Esophagus muscularis mucosa (tissue), 4 donors: Measurements from ENCODE around the gene PTPN7. TPM values are rescaled to one million over a fixed set of nuclear protein-coding genes. Genes with fewer than 3 reads are reported as not detected.
"Not testable (repeated sequence)": the region's sequence is repeated elsewhere in the genome, so short reads cannot be mapped to it uniquely, and the experiment has no call there.

ENCODE experiments used
- DNase-seq: peaks from one replicate; pipeline ENCODE4 v3.0.0-alpha.2; 2017; ENCODE audit errors: extremely low spot score
- H3K27ac ChIP-seq, 4 donors: fragments of 200-600 bp; sonication (generic); replicated peaks in 1 of 4; 1 replicate in 3 of 4; 2 replicates in 1 of 4; pipeline ENCODE4 v1.5.1; 2016 to 2019; ENCODE audit warnings: mild to moderate bottlenecking in 1 of 4
- H3K27me3 ChIP-seq, 4 donors: fragments of 200-600 bp; sonication (generic); one replicate each; pipeline versions ENCODE4 v1.5.1 to v1.6.0; 2016 to 2019
- H3K36me3 ChIP-seq, 4 donors: fragments of 200-600 bp; sonication (generic); one replicate each; pipeline ENCODE4 v1.5.1; 2016 to 2019
- H3K4me1 ChIP-seq, 4 donors: fragments of 200-600 bp; sonication (generic); one replicate each; pipeline ENCODE4 v1.5.1; 2016 to 2019
- H3K4me3 ChIP-seq, 4 donors: fragments of 200-600 bp; sonication (generic); 1 replicate in 2 of 4; 2 replicates in 2 of 4; pipeline ENCODE4 v1.5.1; 2016 to 2019; ENCODE audit warnings: mild to moderate bottlenecking in 4 of 4, moderate library complexity in 1 of 4
- H3K9me3 ChIP-seq, 4 donors: fragments of 200-600 bp; sonication (generic); 1 replicate in 3 of 4; 2 replicates in 1 of 4; pipeline ENCODE4 v1.5.1; 2016 to 2019
- CTCF ChIP-seq, 3 experiments: fragments of 200-600 bp in 2 of 3; fragments of 450-650 bp in 1 of 3; sonication (generic) in 2 of 3; IDR thresholded peaks; one replicate each; pipeline ENCODE4 v1.5.1; 2017 to 2019; ENCODE audit warnings: antibody characterized with exemption in 3 of 3, mild to moderate bottlenecking in 2 of 3, moderate library complexity in 1 of 3
- EP300 ChIP-seq: sonication (generic); formaldehyde crosslinking; IDR thresholded peaks from one replicate; pipeline ENCODE4 v1.6.1; 2017; ENCODE audit warnings: antibody characterized with exemption
- POLR2A ChIP-seq: fragments of 450-650 bp; IDR thresholded peaks from one replicate; pipeline ENCODE4 v1.6.1; 2017; ENCODE audit warnings: antibody characterized with exemption, moderate library complexity, mild to moderate bottlenecking, low read depth
- POLR2AphosphoS5 ChIP-seq, 2 donors: sonication (generic); formaldehyde crosslinking; IDR thresholded peaks; one replicate each; pipeline ENCODE4 v1.6.1; 2017; ENCODE audit warnings: antibody characterized with exemption in 2 of 2
- WGBS: methylation state at CpG from one replicate; pipeline ENCODE4 v1.1.5; 2018; 5-methylcytosine and 5-hydroxymethylcytosine counted together
- intact Hi-C: fragments of 100-400 bp; cut with DNase I; formaldehyde crosslinking; loops from one replicate; pipeline ENCODE4 v1.15.1; 2023
- total RNA-seq, 4 donors: library from RNA; depleted of rRNA; stranded (reverse); fragments of >200 nt; gene quantifications; one replicate each; pipeline versions ENCODE4 v1.1.0 to v1.2.1, GENCODE V29; 2016

The PTPN7 gene
- total RNA-seq, 4 donors from 2014 or later, result 0.78 to 2.5 (median 1.3) TPM

DNA sequence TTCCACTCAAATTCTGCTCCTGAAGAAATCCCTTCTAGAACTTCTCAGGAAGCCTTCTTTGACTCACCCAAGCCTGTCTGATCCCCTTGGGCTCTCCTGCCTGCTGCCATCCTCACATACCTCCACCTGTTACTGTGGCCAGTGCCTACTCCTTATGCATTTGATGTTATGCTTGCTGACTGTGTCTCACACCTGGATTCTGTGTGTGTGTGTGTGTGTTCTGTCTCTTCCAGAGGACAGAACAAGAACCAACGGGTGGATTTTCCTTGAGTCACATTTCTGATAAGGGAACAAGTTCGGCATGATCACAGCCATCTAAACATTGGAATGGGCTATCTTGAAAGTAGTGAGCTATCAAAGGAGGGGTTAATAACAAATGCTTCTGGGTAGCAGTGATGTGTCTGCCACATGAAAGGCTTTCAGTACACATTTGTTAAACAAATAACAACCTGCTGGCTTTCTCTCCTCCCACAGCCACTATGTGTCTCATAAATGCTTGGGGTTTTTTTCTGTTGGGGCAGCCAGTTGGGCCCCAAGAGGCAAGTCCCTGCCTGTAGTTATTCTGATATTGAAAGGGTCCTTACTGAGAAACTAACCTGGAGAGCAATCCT lies 46.6 kb downstream of the PTPN7 start:
- no peaks in the 10 kb centered on the region for H3K9me3 ChIP-seq
- no peaks in the 10 kb centered on the region for H3K36me3 ChIP-seq
- intact Hi-C loops, result no loop called here
- peaks cover 15 to 28% (median 22%) of the 10 kb centered on the region in 4 donors for H3K4me1 ChIP-seq
- 66% methylated on average over 2 of the region's 2 CpGs for WGBS
- H3K27me3 ChIP-seq, result no peaks in the 10 kb centered on the region
- no peak for DNase-seq
- TF ChIP-seq POLR2AphosphoS5 (IDR thresholded peaks at IDR 0.05), result no peak
- no peak for TF ChIP-seq EP300
- no peak for TF ChIP-seq POLR2A
- TF ChIP-seq CTCF (IDR thresholded peaks at IDR 0.05), result no peak
- H3K4me3 ChIP-seq, result no peak overlapping the region
- H3K27ac ChIP-seq, result peak overlapping the region; percentile 53 to 61 (median 57)

DNA sequence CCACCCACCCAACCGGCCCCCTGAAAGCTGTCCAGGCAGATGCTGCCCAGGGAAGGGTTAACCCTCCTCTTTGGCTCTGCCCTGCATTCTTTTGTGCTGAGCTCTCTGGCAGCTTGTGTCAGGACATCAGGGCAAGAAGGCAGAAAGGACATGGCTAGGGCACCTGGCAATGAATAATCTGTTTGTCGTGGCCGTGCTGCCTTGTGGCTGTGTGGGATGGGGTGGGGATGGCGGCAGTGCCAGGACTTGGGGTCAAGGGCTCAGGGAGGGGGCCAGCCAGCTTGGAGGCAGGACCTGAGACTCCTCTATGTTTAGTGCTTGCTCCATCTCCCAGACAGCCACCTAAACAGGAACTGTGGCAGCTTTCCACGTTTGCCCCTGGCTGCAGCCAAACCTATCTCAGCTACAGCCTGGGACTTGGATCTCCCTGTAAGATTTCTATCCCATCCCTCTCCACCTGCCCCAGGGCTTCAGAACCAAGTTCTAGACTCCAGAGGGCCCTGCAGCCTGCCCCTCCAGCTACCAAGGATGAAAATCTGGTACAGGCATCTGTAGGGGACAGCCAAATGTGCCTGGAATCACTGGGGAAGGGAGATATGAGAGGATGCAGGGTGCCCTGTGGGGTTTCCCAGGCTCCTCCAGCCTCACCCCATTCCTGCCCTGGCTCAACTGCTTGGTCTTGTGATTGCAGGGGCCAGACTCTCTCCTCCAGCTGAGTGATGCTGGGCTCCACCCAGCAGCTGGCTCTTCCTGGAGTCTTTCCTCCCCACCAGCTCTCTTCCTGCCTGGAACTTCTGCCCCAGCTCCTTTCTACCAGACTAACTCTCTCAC lies 47.3 kb downstream of the PTPN7 start:
- WGBS, result 15% methylated on average over 4 of the region's 5 CpGs
- no peaks in the 10 kb centered on the region for H3K9me3 ChIP-seq
- intact Hi-C loops, result no loop called here

DNA sequence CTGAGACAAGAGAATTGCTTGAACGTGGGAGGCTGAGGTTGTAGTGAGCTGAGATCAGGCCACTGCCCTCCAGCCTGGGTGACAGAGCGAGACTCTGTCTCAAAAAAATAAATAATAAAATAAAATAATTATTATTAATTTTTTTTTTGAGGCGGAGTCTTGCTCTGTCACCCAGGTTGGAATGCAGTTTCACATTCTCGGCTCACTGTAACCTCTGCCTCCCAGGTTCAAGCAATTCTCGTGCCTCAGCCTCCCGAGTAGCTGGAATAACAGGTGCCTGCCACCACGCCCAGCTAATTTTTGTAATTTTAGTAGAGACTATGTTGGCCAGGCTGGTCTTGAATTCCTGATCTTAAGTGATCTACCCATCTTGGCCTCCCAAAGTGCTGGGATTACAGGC lies 48.8 kb downstream of the PTPN7 start:
- H3K27me3 ChIP-seq, DNase-seq, H3K27ac ChIP-seq, H3K36me3 ChIP-seq, H3K4me3 ChIP-seq, intact Hi-C loops, H3K9me3 ChIP-seq: not testable (repeated sequence)
- 95% methylated on average over 7 of the region's 7 CpGs for WGBS
- H3K4me1 ChIP-seq, result peaks cover 15 to 26% (median 24%) of the 10 kb centered on the region in 4 donors

More for the DNA sequence above, 47.3 kb downstream of the PTPN7 start:
- TF ChIP-seq POLR2A (no peak), EP300 (no peak), CTCF (IDR thresholded peaks at IDR 0.05) (no peak), POLR2AphosphoS5 (IDR thresholded peaks at IDR 0.05) (no peak)
- peaks cover 15 to 26% (median 22%) of the 10 kb centered on the region in 4 donors for H3K4me1 ChIP-seq
- no peak overlapping the region for H3K4me3 ChIP-seq
- no peak for DNase-seq
- no peaks in the 10 kb centered on the region for H3K36me3 ChIP-seq
- no peaks in the 10 kb centered on the region for H3K27me3 ChIP-seq
- peak overlapping the region; percentile 53 to 61 (median 57) for H3K27ac ChIP-seq

GRCh38 chr1:202110977-202111376 lies 49.4 kb downstream of the PTPN7 start:
- Histone ChIP-seq H3K4me1 (peaks cover 20 to 26% (median 24%) of the 10 kb centered on the region in 4 donors), H3K9me3 (no peaks in the 10 kb centered on the region), H3K27ac (no peak overlapping the region), H3K36me3 (no peaks in the 10 kb centered on the region), H3K27me3 (no peaks in the 10 kb centered on the region), H3K4me3 (no peak overlapping the region)
- no peak for DNase-seq
- TF ChIP-seq POLR2AphosphoS5 (IDR thresholded peaks at IDR 0.05), result no peak
- TF ChIP-seq EP300, result no peak
- TF ChIP-seq POLR2A, result no peak
- TF ChIP-seq CTCF (IDR thresholded peaks at IDR 0.05), result no peak
- intact Hi-C loops, result no loop called here
- 87% methylated on average over 3 of the region's 3 CpGs for WGBS
